Testis (tissue), 3 donors: Measurements from ENCODE around the gene MPRIP. TPM values are rescaled to one million over a fixed set of nuclear protein-coding genes. Genes with fewer than 3 reads are reported as not detected.
"Not testable (repeated sequence)": the region's sequence is repeated elsewhere in the genome, so short reads cannot be mapped to it uniquely, and the experiment has no call there.

Experiments used
- DNase-seq: peaks from one replicate; pipeline ENCODE4 v3.0.0-alpha.2; 2019
- H3K27ac ChIP-seq, 2 donors: fragments of 200-600 bp; sonication (generic); one replicate each; pipeline ENCODE4 v1.5.1; 2019
- H3K27me3 ChIP-seq: fragments of 200-600 bp; sonication (generic); one replicate; pipeline ENCODE4 v1.5.1; 2019
- H3K36me3 ChIP-seq: fragments of 200-600 bp; sonication (generic); one replicate; pipeline ENCODE4 v1.5.1; 2017; ENCODE audit warnings: low read depth; ENCODE audit errors: missing control alignments
- H3K4me1 ChIP-seq: fragments of 200-600 bp; sonication (generic); one replicate; pipeline ENCODE4 v1.5.1; 2019
- H3K4me3 ChIP-seq, 2 donors: fragments of 200-600 bp; sonication (generic); one replicate each; pipeline ENCODE4 v1.5.1; 2017 to 2019
- H3K9me3 ChIP-seq: fragments of 200-600 bp; sonication (generic); one replicate; pipeline ENCODE4 v1.5.1; 2017
- POLR2A ChIP-seq: fragments of 450-650 bp; IDR thresholded peaks from one replicate; pipeline ENCODE4 v1.6.1; 2017; ENCODE audit warnings: antibody characterized with exemption, mild to moderate bottlenecking, moderate library complexity
- WGBS, 2 donors: methylation state at CpG; one replicate each; pipeline ENCODE4 v1.1.5; 2018; 5-methylcytosine and 5-hydroxymethylcytosine counted together
- intact Hi-C: fragments of 100-400 bp; cut with DNase I; formaldehyde crosslinking; loops from one replicate; pipeline ENCODE4 v1.15.1; 2023; ENCODE audit warnings: low total_unique reads
- polyA plus RNA-seq: library from polyadenylated mRNA; stranded (reverse); fragments of 350-450 nt; fragmentation: Illumina TruSeq; extraction: RNeasy Lipid Tissue Mini Kit (QIAGEN cat#74804); gene quantifications from one replicate; pipeline ENCODE4 v1.2.3, GENCODE V29; 2014; ENCODE audit warnings: low read depth, low replicate concordance; ENCODE audit not compliant: insufficient read depth
- total RNA-seq, 2 donors: library from RNA; depleted of rRNA; stranded (reverse); fragments of >200 nt; gene quantifications; one replicate each; pipeline ENCODE4 v1.2.3, GENCODE V29; 2016
- TF ChIP-seq, protein P1 (sequence below), 3 experiments: fragments of 450-650 bp in 2 of 3; fragments of 200-600 bp in 1 of 3; sonication (generic) in 1 of 3; IDR thresholded peaks; one replicate each; pipeline ENCODE4 v1.5.1; 2016 to 2019; ENCODE audit warnings: antibody characterized with exemption in 3 of 3, mild to moderate bottlenecking in 2 of 3, moderate library complexity in 1 of 3

The MPRIP gene
- total and polyA plus RNA-seq, 3 donors from 2014 or later: 191 to 337 (median 304) TPM

- Histone ChIP-seq H3K36me3 (no peaks in the 10 kb centered on the region), H3K4me1 (no peaks in the 10 kb centered on the region), H3K27ac (no peak overlapping the region), H3K4me3 (no peak overlapping the region), H3K27me3 (no peaks in the 10 kb centered on the region), H3K9me3 (no peaks in the 10 kb centered on the region)
- 90 to 95% methylated on average over 6 of the region's 6 CpGs for WGBS, 2 donors
- TF ChIP-seq POLR2A: no peak
- TF ChIP-seq, protein P1, sequence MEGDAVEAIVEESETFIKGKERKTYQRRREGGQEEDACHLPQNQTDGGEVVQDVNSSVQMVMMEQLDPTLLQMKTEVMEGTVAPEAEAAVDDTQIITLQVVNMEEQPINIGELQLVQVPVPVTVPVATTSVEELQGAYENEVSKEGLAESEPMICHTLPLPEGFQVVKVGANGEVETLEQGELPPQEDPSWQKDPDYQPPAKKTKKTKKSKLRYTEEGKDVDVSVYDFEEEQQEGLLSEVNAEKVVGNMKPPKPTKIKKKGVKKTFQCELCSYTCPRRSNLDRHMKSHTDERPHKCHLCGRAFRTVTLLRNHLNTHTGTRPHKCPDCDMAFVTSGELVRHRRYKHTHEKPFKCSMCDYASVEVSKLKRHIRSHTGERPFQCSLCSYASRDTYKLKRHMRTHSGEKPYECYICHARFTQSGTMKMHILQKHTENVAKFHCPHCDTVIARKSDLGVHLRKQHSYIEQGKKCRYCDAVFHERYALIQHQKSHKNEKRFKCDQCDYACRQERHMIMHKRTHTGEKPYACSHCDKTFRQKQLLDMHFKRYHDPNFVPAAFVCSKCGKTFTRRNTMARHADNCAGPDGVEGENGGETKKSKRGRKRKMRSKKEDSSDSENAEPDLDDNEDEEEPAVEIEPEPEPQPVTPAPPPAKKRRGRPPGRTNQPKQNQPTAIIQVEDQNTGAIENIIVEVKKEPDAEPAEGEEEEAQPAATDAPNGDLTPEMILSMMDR (IDR thresholded peaks at IDR 0.05): no peak
- intact Hi-C loops: no loop called here
- DNase-seq: no peak
Measured at GRCh38 chr17:17015230-17015629, 27.0 kb upstream of the MPRIP start.

DNA sequence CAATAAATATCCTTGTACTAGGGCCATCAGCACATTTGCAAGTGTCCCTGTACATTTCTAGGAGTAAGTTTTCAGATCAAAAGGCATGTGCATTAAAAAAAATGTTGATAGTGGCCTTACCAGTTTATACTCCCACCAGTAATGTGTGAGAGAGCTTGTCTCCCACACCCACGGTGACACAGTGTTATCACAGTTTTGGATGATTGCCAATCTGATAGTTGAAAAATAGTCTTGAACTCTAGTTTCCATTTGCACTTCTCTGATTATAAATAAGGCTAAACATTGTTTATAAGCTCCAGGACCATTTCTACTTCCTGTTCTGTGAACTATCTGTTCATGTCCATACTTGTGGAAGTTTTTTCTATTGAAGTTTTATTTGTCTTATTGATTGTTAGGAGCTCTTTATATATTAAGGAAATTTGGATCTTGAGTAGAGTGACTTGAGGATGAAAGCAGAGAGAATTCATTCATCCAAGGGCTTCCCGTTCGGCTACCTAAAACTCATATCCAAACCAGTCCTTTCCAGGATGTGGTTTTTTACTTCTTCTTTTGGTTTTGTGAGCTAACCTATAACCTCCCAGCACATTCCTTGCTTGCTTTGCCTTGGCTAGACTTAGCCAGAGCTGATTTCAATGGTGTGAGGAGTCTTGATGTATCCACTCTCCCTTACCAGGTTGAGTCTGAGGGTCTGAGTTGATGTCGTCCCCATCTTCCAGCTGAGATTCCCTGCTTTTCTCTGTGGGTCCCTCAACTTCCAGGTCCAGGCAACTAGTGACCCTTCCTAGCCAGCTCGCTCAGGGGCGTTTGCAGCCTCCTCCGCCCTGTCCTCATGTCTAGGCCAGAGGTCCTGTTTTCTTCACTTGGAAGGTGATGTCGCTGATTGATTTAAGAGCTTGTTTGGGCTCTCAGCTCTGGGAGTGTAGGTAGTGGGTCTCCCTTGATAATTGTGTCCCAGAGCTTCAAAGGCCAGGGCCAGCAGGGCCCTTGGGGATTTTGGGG, 25.8 kb upstream of the MPRIP start:
- H3K4me3 ChIP-seq, H3K36me3 ChIP-seq, DNase-seq, H3K9me3 ChIP-seq, H3K27me3 ChIP-seq, intact Hi-C loops, H3K27ac ChIP-seq: not testable (repeated sequence)
- H3K4me1 ChIP-seq: peaks cover 10% of the 10 kb centered on the region
- 83 to 87% methylated on average over 8 of the region's 8 CpGs for WGBS, 2 donors

- TF ChIP-seq POLR2A: no peak
- TF ChIP-seq, protein P1 (IDR thresholded peaks at IDR 0.05): no peak
- H3K4me1 ChIP-seq: peaks cover 19% of the 10 kb centered on the region
- H3K4me3 ChIP-seq: no peak overlapping the region
- H3K36me3 ChIP-seq: no peaks in the 10 kb centered on the region
- no peak for DNase-seq
- 85 to 93% methylated on average over 7 to 8 of the region's 8 CpGs for WGBS, 2 donors
- no peaks in the 10 kb centered on the region for H3K27me3 ChIP-seq
- H3K9me3 ChIP-seq: no peaks in the 10 kb centered on the region
- intact Hi-C loops: no loop called here
- no peak overlapping the region for H3K27ac ChIP-seq
Measured at GRCh38 chr17:17017343-17018014, 24.8 kb upstream of the MPRIP start.

- H3K9me3 ChIP-seq: no peaks in the 10 kb centered on the region
- TF ChIP-seq, protein P1 (IDR thresholded peaks at IDR 0.05): no peak
- TF ChIP-seq POLR2A: no peak
- H3K4me1 ChIP-seq: peaks cover 19% of the 10 kb centered on the region
- H3K36me3 ChIP-seq: no peaks in the 10 kb centered on the region
- no peaks in the 10 kb centered on the region for H3K27me3 ChIP-seq
- H3K27ac ChIP-seq: no peak overlapping the region
- no peak overlapping the region for H3K4me3 ChIP-seq
- no peak for DNase-seq
- 85 to 86% methylated on average over 7 to 11 of the region's 11 CpGs for WGBS, 2 donors
- intact Hi-C loops: no loop called here
Measured at GRCh38 chr17:17018021-17018441, 24.2 kb upstream of the MPRIP start.
